Effector CD4-positive, alpha-beta T cell (primary cell): Measurements from ENCODE around the gene NDUFB8.
"Not testable (repeated sequence)": the region's sequence is repeated elsewhere in the genome, so short reads cannot be mapped to it uniquely, and the experiment has no call there.

Experiments
- DNase-seq: peaks from one replicate; pipeline ENCODE4 v3.0.0-alpha.2; 2020
- total RNA-seq: gene quantifications from one replicate; lab custom pipeline; 2026; lab: John Stamatoyannopoulos, UW

The NDUFB8 gene
- 13.9 reads per million, percentile 39 among the genes with 10 or more reads in this experiment for total RNA-seq

DNA sequence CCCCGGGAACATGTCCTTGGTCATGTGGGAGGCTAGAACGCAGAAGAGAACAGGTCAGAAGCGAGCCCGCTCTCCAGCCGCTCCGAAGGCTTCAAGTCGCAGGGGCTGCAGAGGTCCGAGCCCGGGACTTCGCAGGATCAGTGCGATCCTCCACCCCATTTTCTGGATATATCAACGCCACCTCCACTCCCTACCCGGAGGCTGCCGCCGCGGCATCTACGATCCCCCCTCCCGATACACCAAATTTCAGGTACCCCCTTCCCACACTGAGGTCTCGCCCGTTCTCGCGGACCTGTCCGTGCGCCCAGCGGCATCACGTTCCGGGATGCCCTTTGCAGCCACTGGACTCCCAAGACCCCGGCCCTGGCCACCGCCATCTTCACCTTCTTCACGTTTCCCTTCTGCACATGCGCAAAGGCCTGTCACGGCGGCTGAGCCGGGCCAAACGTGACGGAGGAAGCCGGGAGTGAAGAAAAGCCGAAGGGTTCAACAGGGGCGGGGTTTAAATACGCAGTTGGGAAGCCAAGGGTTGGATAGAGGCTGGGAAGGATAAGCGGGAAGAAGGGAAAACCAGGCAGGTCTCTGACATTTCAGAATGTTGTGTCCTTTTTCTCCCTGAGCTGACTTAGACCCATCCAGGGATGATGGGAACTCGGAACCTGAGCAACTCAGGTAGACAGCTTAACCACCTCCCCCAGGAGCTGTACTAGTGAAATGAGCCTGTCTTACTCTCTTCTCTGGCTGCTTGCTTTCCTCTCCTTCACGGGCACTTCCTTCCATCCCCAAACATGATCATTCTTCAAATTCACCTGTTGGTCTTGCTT is at the start of gene NDUFB8:
TSS of gene NDUFB8 (minus strand) at position 397 of the 824 bp plus-strand sequence. CDS start at position 377, 20 bp downstream.
- DNase-seq, result peak; percentile 81

- DNase-seq, result no peak
Observed at GRCh38 chr10:100576282-100576635, 46.6 kb upstream of the NDUFB8 start.

DNA sequence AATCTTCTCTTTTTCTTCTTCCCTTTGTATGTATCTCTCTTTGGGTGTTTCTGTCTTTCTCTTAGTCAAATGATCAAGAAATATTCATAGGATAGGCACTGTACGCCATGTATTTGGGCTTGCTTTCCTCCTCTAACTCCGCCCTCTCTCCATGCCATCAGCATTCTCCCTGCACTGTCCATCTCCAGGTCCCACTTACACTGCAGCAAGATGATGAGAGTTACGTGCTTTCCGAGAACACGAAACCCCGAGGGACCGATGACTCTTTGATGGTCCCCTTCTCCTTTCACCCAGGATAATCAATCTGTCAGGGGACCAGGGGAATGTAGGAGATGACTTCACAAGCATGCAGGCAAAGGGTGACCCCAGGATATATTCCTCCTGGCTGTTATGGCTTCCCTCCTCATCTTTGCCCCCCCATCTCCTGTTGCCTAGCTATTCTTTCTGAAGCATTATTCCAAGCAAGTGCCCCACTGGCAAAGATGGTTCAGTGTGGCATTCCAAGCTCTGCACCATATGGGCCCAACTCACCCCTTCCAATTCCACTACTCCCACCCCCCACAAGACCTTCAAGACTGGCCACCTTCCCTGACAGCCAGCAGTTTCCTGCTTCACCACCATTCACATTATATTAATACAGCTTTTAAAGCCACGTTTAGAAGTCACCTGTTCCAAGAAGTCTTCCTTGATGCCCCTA is 46.1 kb upstream of the NDUFB8 start:
- no peak for DNase-seq

- DNase-seq, result not testable (repeated sequence)
Observed at GRCh38 chr10:100575146-100575545, 45.5 kb upstream of the NDUFB8 start.

- DNase-seq, result no peak
Observed at GRCh38 chr10:100571084-100571856, 41.6 kb upstream of the NDUFB8 start.

DNA sequence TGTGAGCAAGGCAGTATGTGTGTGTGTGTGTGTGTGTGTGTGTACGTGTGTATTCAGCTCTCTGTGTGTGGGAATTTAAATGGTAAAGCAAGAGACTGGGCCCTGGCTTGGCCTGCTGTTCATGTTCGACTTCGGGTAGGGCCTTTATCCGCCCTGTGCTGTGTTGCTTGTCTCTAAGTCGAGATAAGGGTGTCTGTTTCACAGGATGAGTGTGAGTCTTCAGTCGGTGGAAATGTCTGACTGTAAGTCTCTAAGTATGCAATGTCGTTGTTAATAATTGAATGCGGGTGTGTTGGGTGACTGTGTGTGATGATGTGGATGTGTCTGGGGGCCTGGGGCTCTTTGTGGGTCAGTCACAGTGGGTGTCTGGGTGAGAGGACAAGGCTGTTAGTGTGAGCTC is 40.8 kb upstream of the NDUFB8 start:
- no peak for DNase-seq

DNA sequence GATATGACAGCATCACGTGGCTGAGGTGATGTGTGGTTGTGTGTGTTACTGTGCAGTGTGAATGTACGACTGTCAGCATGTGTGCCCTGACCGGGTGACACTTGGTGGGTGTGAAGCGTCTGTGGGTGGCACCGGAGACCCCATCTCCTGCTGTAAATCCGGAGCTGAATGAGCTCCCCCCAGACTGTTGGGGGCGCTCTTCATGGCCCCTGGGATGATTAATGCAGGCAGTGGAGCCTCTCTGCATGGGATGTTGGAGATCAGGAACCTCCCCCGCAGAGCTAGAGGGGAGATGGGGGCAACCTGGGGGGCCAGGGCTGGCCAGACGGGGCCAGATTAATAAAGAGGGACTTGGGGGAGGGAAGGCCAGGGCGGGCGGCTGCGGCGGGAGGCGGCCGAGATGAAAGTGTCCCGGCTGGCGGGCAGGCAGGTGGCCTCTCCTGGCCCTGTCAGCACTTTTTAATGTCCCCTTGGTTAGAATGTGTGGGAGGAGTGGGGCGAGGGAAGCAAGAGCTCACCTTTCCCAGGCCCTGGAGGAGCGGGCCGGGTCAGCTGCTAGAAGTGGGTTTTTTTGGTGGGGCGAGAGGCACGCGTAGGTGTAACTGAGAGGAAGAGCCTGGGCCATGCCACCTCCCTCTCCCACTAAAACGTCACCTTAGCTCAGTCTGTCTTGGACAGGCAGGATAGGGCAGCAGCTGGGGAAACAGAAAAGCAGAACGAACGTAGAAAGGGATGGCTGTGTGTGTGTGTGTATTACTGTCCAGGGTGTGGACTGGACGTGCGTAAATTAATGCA is 40.2 kb upstream of the NDUFB8 start:
- no peak for DNase-seq

DNA sequence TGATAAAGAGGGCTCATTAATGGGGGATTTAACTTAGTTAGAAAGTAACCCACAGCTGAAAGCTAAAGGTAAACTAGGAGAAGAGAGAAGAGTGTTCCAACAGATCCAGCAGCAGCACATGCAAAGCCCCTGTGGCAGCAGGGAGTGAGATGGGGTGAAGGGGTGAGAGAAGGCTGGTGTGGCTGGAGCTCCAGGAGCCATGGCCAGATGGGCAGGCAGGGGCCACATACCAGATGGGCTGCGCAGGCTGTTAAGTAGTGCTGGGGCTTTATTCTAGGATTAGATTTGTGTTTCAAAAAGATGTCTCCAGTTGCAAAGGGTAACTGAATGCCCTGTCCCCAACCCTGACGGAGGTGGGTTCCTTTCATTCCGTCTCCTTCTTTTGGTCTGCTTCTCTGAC is 39.2 kb upstream of the NDUFB8 start:
- no peak for DNase-seq

DNA sequence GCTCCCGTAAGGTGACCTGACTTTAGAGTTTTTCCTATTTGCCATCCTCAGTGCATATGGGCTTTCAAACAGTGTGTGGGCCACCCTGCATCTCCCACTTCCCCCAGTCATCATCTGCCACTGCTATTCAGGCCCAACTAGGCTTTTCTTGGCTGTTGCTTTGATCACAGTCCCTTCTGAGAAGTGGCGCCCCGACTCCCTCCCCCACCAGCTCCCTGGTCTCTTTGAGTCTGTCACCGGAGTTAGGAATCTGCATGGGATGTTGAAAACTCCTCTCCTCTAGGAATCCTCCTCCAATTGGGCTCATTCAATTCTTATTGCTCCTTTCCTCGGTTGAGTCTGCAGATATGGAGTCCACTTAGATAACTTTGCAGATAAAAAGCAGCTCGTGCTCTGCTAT is 38.2 kb upstream of the NDUFB8 start:
- DNase-seq, result no peak

- no peak for DNase-seq
Observed at GRCh38 chr10:100567249-100567648, 37.6 kb upstream of the NDUFB8 start.

- no peak for DNase-seq
Observed at GRCh38 chr10:100566561-100566960, 36.9 kb upstream of the NDUFB8 start.

- no peak for DNase-seq
Observed at GRCh38 chr10:100565206-100565985, 35.7 kb upstream of the NDUFB8 start.

DNA sequence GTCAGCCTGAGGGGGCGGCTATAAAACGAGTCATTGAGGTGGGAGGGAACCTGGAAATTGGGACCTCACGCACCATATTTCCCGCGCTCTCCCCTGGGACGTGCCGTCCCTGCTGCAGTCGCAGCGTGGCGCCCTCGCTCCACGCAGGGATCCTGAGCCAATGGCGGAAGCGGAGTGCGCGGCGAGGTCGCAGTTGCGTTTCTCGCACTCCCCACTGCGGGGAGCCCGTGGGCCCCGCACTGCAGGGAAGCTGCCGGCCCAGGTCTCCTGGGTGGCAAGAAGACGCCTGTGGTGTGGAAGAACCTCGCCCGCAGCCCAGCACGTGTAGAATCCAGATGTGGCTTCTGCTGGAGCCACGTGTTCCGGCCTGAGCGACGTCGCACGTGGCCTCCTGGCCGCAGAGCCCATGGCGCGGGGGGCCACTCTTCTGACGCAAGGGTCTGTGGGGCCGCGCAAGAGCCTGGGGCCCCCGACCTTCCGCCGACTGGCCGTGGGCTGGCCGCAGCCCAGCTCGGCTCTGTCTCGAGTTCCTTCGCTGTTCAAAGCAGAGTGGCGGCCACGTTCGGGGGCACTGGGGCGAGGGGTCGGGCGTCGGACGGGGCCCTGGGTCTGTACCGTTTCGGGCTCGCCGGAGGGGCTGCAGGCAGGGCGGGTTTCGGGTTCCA is 32.5 kb upstream of the NDUFB8 start:
- peak; percentile 71 for DNase-seq

- DNase-seq, result no peak
Observed at GRCh38 chr10:100561005-100561404, 31.3 kb upstream of the NDUFB8 start.

- DNase-seq, result no peak
Observed at GRCh38 chr10:100560248-100560647, 30.6 kb upstream of the NDUFB8 start.

GRCh38 chr10:100554902-100555301 is 25.2 kb upstream of the NDUFB8 start:
- no peak for DNase-seq

GRCh38 chr10:100553929-100554328 is 24.3 kb upstream of the NDUFB8 start:
- DNase-seq, result no peak

GRCh38 chr10:100551738-100552137 is 22.1 kb upstream of the NDUFB8 start:
- DNase-seq, result no peak

- no peak for DNase-seq
Observed at GRCh38 chr10:100551196-100551595, 21.5 kb upstream of the NDUFB8 start.

DNA sequence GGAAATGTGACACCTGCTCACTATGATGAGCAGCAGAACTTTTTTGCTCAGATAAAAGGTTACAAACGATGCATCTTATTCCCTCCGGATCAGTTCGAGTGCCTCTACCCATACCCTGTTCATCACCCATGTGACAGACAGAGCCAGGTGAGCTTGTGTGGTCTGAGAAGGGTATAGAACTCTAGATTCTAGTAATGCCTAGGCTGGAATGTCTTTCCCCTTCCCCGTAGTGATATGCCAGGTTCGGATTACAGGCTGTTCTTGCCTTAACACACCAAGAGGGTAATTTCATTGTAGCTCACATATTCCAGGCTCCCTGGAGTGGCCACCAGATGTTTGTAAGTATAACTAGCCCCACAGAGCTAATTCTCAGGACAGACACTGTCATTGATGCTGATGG is 15.3 kb upstream of the NDUFB8 start:
- DNase-seq, result no peak

DNA sequence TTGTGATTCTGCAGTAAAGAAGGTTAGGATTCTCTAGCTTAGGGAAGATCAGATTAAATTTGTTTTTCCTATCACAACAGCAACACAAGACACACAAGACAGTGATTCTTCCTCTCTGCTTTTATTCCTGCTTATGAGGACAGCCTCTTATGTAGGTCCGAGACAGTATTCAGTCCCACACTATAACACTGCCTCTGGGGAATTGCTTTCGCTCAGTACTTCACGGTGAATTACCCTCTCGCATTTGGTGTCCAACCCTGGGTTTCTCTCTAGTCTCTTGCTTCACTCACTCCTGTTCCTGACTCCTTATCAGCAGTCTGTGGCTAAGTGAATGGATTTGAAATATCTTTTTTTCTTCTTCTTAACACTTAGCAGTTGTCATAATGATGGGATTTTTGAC is 7.8 kb upstream of the NDUFB8 start:
- no peak for DNase-seq
